ENCODE results near the gene VMO1. TPM values are rescaled to one million over a fixed set of nuclear protein-coding genes. Genes with fewer than 3 reads are reported as not detected.

The VMO1 gene
- total RNA-seq, 4 donors from 2014 or later: 1.3 to 2.2 TPM; not detected in 2

DNA sequence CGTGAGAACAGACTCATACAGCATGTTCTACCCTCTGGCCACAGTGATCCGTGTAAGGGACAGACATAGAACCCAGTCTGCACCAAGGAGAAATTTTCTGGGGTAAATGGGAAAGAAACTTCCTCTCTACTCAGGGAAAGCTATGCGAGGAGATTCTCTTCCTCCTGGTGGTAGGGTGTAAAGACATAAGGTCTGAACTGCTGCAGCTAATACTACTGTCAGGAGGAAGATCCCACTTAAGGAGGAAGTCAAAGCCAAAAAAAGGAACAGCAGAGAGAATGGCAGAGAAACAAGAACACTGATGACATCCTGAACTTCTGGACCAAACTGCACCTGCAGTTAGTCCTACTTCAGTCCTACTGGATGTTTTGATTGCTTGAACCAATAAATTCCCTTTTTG, 21.6 kb downstream of the VMO1 start:
- no peak overlapping the region for H3K27ac ChIP-seq
- intact Hi-C loops (cut with DNase I; ENCODE audit: low total_unique reads): no loop called here
- no peaks in the 10 kb centered on the region for H3K27me3 ChIP-seq
- no peaks in the 10 kb centered on the region for H3K4me1 ChIP-seq
- H3K9me3 ChIP-seq: no peaks in the 10 kb centered on the region
- DNase-seq: no peak
- no peak overlapping the region for H3K4me3 ChIP-seq
- no peaks in the 10 kb centered on the region for H3K36me3 ChIP-seq
- TF ChIP-seq POLR2A (IDR thresholded peaks at IDR 0.05): no peak
- TF ChIP-seq, protein P1, sequence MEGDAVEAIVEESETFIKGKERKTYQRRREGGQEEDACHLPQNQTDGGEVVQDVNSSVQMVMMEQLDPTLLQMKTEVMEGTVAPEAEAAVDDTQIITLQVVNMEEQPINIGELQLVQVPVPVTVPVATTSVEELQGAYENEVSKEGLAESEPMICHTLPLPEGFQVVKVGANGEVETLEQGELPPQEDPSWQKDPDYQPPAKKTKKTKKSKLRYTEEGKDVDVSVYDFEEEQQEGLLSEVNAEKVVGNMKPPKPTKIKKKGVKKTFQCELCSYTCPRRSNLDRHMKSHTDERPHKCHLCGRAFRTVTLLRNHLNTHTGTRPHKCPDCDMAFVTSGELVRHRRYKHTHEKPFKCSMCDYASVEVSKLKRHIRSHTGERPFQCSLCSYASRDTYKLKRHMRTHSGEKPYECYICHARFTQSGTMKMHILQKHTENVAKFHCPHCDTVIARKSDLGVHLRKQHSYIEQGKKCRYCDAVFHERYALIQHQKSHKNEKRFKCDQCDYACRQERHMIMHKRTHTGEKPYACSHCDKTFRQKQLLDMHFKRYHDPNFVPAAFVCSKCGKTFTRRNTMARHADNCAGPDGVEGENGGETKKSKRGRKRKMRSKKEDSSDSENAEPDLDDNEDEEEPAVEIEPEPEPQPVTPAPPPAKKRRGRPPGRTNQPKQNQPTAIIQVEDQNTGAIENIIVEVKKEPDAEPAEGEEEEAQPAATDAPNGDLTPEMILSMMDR (IDR thresholded peaks at IDR 0.05): no peak

DNA sequence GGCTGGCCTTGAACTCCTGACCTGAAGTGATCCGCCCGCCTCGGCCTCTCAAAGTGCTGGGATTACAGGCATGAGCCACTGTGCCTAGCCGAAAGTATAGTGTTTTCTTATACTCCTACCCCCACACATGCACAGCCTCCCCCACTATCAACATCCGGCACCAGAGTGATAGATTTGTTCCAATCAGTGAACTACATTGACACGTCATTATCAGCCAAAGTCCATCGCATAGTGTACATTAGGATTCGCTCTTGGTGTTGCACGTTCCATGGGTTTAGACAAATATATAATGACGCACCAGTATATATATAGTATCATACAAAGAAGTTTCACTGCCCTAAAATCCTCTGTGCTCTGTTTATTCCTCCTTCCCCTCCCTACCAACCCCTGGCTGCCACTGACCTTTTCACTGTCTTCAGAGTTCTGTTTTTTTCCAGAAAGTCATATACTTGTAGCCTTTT, 26.4 kb downstream of the VMO1 start:
- Histone ChIP-seq H3K27ac (no peak overlapping the region), H3K9me3 (no peaks in the 10 kb centered on the region), H3K36me3 (no peaks in the 10 kb centered on the region), H3K4me1 (no peaks in the 10 kb centered on the region), H3K4me3 (no peak overlapping the region), H3K27me3 (no peaks in the 10 kb centered on the region)
- intact Hi-C loops (cut with DNase I; ENCODE audit: low total_unique reads): no loop called here
- no peak for DNase-seq
- TF ChIP-seq, protein P1 (IDR thresholded peaks at IDR 0.05): no peak
- no peak for TF ChIP-seq POLR2A (IDR thresholded peaks at IDR 0.05)

DNA sequence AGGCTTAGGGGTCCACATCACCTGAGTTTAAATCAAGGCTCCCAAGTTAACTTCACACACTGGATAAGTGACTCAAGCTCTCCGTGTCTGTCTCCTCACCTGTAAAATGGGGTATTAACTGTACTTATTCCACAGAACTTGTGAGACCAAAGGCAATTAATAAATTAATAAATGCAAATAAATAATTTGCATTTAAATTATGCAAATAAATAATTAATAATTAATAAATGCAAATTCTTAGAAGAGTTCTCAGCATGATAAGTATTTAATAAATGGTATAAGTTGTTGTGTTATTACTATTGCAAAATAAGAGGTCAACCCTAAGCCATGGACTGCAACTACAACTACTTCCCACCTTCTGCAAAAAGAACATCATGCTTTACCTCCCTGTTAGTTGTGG, 32.8 kb downstream of the VMO1 start:
- no peak overlapping the region for H3K27ac ChIP-seq
- H3K36me3 ChIP-seq: no peaks in the 10 kb centered on the region
- H3K4me1 ChIP-seq: no peaks in the 10 kb centered on the region
- intact Hi-C loops (cut with DNase I; ENCODE audit: low total_unique reads): no loop called here
- H3K27me3 ChIP-seq: no peaks in the 10 kb centered on the region
- H3K9me3 ChIP-seq: no peaks in the 10 kb centered on the region
- DNase-seq: no peak
- no peak overlapping the region for H3K4me3 ChIP-seq
- TF ChIP-seq, protein P1 (IDR thresholded peaks at IDR 0.05): no peak
- no peak for TF ChIP-seq POLR2A (IDR thresholded peaks at IDR 0.05)

DNA sequence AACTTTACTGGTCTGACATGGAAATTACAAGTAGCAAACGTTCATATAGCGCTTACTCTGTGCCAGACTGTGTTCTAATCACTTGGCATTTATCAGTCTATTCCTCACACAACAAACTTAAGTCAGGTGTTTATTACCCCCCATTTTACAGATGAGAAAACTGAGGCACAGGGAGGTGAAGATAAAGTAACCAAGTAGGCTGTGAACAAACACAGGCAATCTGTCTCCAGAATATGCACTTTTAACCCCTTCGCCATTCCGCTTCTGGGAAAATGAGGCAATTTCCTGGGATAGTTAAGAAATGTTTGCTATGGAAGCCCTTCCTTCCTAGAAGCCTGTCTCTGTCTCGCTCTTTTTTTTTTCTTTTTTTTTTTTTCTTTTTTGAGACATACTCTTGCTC, 34.2 kb downstream of the VMO1 start:
- intact Hi-C loops (cut with DNase I; ENCODE audit: low total_unique reads): no loop called here
- no peak overlapping the region for H3K27ac ChIP-seq
- TF ChIP-seq, protein P1 (IDR thresholded peaks at IDR 0.05): no peak
- no peak for TF ChIP-seq POLR2A (IDR thresholded peaks at IDR 0.05)
- H3K4me3 ChIP-seq: no peak overlapping the region
- H3K9me3 ChIP-seq: no peaks in the 10 kb centered on the region
- H3K4me1 ChIP-seq: no peaks in the 10 kb centered on the region
- H3K36me3 ChIP-seq: no peaks in the 10 kb centered on the region
- no peak for DNase-seq
- H3K27me3 ChIP-seq: no peaks in the 10 kb centered on the region

DNA sequence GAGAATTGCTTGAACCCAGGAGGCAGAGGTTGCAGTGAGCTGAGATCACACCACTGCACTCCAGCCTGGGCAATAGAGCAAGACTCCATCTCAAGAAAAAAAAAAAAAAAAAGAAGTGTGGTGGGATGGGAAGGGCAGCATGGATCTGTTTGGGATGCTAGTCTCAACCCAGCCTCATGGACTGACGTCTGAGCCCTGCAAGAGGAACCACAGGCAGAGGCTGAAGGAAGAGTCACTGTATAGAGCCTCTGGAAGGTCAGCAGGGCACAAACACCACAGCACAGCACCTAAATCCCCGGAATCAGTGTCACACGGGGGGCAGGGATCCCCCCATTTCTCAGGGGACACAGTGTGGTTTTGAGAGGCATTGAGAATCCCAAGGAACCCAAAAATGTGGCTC, 35.6 kb downstream of the VMO1 start:
- TF ChIP-seq, protein P1 (IDR thresholded peaks at IDR 0.05): no peak
- TF ChIP-seq POLR2A (IDR thresholded peaks at IDR 0.05): no peak
- H3K27ac ChIP-seq: no peak overlapping the region
- H3K27me3 ChIP-seq: no peaks in the 10 kb centered on the region
- no peaks in the 10 kb centered on the region for H3K9me3 ChIP-seq
- intact Hi-C loops (cut with DNase I; ENCODE audit: low total_unique reads): no loop called here
- H3K36me3 ChIP-seq: no peaks in the 10 kb centered on the region
- no peaks in the 10 kb centered on the region for H3K4me1 ChIP-seq
- no peak overlapping the region for H3K4me3 ChIP-seq
- no peak for DNase-seq
